AML-193 (cell line): Measurements from ENCODE around the gene MORN5.
A peak's percentile ranks its signal among the peaks of the same experiment; 100 is the strongest.

ENCODE experiments used
- DNase-seq, 2 experiments: peaks; one replicate each; lab custom pipeline; 2025; lab: John Stamatoyannopoulos, UW

The MORN5 gene

DNA sequence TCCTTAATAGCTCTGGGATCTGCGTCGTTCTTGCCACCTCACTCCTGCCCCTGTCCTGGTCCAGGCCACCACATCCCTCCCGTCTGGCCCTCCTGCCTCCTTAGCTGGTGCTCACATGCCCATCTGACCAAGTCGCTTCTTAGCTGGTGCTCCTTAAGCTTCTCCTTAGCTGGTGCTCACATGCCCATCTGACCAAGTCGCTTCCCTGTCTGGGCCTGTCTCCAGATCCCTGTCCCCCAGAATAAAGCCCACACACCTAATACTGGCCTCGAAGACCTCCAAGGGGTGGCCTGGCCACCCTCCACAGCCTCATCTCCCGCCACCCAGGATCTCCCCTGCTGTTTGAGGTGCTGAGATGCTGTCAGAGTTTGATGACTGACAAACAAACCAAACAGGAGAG is 35.2 kb upstream of the MORN5 start:
- DNase-seq, result no peak

DNA sequence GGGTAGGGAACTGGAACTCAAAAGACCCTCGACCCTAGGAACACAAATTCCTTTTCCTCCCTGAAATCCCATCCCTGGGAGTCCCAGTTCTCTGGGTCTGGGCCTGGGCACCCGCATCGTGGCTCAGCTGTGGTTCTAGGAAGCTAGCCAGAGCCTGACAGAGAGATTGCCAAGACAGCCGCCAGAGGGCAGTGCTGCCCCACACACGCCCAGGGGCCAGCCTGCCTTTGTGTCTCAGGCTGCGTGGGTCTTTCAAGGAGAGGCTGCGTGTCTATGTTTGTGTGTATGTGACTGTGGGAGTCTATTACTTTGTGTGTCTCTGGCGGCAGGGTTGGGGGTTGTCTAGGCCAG is 34.6 kb upstream of the MORN5 start:
- peak; percentile 46 to 48 for DNase-seq

DNA sequence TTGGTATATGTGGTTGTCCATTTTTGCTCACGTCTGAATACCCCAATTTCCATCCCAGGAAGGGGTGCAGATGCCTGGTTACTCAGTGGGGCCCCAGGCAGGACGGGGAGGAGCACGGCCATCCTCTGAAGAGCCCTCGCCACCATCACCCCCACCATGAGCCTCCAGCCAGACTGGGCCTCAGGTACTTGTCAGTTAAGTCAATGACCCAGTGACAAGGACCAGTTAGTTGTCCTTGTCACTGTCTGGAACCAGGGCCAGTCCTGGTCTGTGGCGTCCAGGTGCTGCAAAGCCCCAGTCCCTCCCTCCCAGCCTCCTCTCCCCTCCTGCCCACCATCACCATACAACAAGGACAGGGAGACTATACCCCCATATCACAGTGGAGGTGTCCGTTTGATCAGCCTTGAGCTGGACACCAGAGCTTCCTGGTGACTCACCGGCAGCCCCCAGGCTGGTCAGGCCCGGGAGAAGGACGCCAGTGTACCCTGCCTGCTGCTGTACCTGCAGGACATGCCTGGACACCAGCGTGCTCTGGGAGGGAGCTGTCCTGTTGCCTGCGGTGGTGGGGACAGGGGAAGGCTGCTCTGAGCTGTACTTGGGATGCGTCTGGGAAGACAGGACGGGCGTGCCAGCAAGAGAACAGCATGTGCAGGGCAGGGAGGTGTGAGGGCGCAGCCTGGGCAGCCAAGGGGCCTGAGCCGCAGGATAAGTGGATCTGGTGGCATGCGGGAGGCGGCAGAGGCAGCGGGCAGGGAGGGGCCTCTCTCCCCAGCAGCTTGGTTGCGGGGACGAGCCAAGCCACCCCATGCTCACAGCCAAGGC is 34.0 kb upstream of the MORN5 start:
- DNase-seq, result no peak

DNA sequence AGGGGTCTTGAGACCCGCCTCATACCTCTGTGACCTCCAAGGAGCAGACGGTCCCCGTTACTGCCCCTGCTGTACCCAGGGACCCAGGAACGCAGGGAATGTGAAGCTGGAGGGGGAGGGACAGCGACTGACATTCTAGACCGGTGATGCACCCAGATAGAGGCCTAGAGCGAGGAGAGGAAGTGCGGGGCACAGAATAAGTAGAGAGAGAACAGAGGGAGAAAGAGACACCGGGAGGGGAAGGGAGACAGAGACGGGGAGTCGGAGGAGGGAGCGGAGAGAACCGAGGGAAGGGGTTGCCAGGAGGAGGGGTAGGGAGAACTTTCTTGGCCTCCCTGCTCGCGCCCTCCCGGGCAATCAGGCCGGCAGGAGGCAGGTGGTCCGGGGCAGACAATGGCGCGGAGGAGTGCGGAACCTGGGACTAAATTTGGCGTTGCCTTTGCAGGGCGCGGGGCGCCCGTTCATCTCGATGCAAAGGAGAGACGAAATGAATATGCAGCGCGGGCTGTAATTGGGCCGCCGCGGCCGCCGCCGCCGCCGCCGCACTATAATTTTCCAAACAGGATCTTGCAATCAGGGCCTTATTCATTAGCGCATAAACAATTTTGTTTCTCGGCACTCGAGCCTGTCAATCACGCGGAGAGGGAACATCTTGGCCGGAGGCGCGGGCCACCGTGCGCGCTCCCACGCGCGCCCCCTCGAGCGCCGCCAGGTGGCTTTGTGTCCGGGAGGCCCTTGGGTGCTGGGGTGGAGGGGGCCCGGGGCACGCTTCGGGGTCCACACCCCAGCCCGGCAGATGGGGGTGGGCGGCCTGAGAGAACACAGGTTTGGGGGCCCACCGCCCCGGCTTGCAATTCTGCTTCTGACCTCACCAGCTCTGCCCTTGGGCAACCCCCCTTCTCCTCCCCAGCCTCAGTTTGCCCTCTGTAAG is 33.1 kb upstream of the MORN5 start:
- no peak for DNase-seq

DNA sequence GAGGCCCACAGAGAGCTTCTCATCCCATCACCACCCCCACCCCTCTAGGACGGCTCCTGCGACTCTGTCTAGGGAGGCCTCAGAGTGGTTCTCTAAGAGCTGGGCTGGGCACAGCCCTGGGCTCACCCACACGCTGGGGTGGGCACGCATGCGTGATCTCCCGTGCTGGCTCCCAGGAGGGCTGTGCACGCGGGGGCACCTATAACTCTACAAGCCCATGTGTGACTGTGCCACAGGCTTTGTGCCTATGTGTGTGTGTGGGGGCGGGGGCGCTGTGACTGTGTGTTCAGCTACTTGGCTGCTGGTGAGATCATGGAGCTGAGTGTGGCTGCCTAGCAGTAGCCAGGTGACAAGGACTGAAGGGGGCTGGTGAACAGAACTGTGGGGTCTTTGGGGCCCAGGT is 32.3 kb upstream of the MORN5 start:
- no peak for DNase-seq

DNA sequence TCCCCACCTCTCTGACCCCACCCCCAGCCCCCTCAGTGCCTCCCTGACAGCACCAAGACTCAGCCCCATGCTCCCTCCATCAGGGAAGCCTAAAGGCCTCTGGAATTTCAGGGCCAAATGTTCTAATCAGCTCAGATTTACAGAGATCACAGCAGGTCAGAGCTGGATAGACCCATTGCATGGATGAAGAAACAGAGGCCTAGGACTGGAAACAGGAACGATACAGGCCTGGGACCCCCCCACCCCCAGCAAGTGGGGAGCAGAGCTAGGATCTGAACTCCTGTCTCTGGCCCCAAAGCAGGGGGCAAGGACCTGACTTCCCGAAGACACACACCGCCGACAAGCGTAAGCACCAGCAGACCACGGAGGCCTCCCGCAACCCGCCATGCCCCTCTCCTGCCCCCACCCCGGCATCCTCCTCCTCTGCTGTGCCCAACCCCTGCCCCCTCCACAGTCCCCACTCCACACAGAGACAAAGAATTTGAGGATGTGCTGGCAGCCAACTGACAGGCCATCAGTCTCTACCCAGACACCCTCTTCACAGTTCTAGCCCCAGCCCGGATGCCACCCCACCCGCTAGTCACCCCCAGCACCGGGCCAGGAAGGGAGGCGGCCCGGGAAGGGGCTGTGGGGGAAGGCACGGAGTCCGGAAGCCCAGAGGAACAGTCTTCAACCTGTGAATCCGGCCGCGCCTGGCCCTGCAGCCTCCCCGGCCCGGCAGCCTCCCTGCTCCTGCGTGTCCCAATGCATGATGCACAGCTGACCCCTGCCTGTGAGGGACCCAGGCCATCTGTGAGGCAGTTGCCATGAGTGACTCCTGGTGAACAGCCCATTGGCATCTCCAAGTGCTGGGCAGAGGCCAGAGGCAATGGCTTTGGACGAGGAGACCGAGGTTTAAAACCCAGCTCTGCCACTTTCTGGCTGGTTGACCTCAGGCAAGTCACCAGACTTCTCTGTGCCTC is 31.4 kb upstream of the MORN5 start:
- DNase-seq, result no peak

DNA sequence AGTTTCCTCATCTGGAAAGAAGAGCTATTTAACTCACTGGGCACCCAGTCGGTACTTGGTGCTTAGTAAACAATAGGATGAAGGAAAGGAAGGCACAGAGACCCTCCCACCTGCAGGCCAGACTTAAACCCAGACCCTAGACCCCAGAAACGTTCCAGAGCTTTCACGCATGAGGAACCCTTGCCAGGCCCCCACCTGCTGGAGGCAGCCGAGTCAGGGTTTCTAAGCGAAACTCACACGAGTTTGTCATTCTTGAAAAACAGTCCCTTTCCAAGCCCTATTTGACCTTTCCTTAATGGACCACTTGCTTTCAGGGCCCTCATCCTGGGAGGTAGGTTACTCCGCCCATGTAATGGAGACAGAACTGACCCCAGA is 30.8 kb upstream of the MORN5 start:
- no peak for DNase-seq

DNA sequence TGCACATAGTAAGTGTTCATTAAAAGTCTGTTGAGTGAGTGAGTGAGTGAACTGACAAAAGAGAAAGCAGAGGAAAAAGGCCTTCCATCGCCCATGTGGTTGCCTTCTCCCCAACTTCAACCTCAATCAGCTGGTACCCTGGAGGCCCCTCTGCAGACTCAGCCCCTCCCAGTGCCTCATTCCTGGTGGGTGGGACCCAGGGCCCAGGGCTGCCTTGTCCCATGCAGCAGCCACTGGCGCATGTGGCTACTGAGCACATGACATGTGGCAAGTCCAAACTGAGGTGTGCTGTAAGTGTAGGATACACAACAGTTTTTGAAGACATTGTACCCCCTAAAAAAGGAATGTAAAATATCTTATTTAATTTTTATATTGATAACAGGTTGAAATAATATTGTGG is 29.7 kb upstream of the MORN5 start:
- DNase-seq, result no peak

DNA sequence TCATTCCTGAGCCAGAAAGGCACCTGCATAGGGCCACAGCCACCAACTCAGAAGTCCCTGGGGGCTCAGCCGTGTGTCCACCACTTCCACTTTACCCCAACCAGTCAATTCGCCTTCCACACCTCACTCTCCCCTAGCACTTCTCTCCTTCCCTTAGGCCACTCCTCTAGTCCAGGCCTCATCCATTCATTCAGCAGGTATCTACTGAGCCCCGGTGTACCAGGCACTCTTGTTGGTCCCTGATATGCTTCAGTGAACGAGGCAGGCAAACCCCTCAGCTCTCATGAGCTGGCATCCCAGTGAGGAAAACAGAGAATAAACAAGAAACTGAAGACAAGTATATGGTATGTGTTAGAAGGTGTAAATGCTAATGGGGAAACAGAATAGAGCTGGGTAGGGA is 28.9 kb upstream of the MORN5 start:
- DNase-seq, result no peak

DNA sequence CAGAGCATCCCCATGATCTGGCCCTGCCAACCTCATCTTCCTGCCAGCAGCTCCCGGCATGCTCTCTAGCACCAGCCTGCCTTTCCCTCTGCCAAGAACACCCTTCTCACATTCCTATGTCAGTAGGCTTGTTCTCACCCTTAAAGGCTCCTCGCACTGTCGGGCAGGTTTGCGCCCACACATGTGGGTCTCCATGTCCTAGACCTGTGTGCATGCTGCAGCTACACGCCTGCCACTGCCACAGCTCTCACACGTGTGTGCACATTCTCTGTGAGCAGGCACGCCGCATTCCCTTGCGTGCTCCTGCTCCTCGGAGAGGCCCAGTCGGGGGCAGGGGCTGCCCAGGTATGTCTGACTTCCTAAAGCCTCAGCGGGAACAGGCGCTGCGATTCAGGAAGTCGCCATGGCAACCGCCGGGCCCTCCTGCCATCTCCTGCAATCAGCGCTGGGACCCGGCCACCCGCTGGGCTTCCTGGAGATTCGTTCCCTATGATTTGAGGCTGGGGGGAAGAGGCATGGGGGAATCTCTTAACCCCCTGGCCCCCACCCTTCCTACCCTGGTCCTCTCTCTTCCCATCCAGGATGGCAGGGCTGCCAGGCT is 28.2 kb upstream of the MORN5 start:
- DNase-seq, result no peak

DNA sequence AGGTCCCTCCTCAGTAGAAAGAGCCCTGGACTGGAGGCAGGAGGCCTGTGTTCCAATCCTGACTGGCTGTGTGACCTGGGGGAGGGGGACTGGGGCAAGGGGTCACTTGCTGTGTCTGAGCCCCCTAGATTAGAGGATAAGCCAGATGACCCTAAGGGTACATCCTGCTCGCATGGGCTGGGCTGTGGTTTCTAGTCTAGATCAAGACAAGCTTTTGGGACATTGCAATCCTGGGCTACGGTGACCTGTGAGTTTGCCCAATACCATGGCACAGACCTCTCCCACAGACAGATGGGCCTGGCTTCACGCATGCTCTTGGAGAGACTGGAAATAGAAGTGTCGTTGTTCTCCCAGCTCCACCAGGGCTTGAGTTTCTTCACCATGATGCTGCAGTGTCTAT is 27.2 kb upstream of the MORN5 start:
- DNase-seq, result no peak

DNA sequence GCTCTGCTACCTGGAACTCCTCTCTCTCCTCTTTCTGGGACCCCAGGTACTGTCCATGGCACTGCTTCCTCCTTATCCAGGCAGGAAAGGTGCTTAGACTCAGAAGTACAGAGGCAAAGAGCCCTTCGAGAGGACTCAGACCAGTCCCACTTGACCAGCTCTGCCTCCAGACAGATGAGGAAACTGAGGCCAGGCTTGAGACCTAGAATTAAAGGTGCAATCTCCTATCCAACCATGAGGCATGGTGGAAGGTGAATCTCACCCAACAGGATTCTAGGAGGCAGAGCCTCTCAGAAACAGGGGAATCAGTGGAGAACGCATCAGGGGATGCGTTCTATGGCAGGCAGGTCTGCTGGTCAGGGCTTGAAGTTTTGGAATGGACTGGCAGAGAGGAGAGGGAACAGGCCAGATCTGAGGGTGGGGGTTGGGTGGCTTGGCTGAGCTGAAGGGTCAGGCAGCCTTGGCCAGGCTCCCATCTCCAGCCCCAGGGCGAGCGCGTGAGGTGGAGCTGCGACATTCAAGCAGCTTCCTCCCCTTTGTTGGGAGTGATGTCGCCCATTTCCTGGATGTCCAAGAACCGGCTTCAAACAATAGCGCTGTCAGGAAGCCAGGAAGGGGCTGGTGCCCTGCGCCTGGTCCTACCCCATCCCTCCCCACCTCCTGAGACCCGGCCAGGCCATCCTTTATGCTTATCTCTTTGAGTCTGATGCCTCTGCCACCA is 26.3 kb upstream of the MORN5 start:
- no peak for DNase-seq

DNA sequence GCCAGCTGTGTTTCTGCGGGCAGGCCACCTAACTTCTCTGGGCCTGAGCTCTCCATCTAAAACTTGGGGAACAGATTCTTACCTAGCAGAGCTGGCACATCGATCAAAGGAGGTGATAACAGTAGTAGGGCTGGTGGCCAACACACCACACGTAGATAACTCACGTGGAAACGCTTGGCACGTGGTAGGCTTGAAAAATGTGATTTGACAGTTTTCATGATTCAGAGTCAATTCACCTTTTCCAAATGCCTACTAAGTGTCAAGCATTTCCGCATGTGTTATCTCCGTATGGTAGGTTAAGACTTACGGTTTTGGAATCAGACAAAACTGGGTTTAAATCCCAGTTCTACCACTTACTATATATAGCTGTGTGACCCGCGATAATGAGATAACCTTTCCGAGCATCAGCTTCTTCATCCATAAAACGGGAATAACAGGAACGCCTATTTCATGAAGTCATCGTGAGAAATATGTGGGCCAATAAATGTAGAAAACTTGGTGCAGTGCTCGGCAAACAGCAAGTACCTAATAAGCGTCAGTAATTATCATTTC is 25.6 kb upstream of the MORN5 start:
- no peak for DNase-seq

DNA sequence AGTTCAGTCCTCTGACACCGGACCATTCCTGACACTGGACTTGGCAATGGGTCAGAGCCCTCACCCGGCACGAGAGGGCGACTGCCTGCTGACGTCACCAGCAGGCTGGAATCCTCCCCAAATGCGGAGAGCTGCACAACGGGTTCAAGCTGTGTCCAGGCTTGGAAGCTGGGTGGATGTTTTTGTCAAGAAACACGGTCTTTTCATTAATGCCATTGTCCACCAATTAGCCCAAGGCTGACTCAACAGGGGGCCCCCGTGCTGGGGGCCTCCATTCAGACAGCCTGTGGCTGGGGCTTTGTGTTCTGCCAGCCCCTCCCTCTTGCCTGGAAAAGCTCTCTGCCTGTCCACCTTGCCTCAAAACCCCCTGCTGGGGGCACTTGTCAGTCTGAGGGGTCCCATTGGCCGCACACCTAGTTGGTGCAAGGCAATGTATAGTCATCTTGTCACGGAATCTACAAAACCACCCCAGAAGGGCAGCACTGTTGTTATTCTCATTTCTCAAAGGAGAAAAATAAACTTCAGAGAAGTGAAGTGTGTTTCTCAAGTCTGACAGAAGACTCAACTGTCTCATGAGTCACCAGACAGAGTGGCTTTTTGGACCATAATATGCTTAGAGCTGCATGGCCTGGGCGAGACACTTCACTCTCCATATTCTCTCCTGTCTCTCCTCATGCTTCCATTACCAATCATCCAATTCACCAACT is 24.7 kb upstream of the MORN5 start:
- DNase-seq, result no peak

DNA sequence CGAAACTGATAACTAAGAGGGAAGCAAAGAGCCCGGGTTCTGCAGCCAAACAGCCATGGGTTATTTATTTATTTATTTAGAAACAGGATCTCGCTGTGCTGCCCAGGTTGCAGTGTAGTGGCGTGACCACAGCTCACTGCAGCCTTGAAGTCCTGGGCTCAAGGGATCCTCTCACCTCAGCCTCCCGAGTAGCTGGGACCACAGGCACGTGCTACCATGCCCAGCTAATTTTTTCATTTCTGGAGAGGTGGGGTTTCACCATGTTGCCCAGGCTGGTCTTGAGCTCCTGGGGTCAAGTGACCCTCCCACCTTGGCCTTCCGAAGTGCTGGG is 24.2 kb upstream of the MORN5 start:
- DNase-seq, result no peak

DNA sequence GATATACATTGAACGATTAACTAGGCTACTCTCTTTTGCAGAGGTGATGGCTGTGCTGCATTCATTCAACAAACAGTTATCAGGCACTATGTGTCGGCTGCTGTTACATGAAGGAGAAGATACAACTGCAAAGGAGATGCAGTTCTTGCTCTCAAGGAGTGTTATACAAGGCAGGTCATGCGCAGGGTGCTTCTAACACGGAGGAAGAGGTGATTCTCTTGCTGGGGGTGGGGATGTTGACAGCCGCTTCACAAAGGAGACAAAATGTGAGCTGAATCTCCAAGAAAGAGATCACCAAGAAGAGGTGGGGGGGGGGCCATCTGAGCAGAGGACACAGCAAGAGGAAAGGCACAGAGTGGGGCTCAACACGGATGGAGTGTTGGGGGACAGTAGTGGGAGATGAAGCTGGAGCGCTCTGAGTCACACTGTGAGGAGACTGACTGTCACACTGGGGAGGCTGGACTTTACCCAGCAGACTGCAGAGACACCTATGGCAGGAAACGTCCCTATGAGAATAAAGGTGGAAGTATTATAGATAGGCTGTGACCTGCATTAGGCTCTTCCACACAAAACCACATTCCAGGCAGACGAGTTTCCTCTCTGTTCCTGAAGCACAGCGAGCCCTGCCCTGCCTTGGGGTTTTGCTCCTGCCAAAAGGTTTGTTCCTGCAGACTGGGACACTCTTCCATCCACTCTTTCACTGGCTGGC is 21.0 kb upstream of the MORN5 start:
- DNase-seq, result no peak

DNA sequence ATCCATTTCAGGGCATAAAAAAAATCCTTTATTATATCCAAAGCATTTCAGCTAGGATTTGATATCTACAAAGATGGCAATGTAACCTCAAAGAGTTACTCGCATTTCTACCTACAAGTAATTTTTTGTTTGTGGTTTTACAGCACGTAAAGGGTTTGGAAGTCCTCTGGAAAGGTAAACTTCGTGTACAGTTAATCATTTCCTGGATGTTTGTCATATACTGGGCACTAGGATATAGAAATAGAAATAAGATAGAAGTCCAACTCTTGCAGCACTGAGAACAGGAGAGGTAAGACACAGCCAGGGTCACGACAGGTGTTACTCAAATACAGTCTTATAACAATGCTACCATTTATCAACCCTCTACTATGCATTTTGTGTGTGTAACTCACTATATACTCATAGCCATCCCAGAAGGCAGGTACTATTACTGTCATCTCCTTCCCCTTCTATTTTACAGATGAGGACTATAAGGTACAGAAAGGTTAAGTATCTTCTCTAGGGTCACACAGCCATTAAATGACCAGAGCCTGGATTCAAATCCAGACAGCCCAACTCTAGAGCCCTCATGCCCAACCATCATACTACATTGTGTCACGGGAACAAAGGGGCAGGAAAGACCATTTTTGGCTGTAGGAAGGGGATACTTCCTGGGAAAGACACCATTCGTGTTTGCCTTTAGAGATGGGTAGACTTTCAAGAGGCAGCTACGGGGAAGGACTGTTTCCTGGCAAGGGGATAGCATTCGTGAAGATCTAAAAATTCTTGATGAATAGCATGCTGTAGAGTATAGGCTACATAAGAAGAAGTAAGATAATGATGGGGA is 19.1 kb upstream of the MORN5 start:
- DNase-seq, result no peak

DNA sequence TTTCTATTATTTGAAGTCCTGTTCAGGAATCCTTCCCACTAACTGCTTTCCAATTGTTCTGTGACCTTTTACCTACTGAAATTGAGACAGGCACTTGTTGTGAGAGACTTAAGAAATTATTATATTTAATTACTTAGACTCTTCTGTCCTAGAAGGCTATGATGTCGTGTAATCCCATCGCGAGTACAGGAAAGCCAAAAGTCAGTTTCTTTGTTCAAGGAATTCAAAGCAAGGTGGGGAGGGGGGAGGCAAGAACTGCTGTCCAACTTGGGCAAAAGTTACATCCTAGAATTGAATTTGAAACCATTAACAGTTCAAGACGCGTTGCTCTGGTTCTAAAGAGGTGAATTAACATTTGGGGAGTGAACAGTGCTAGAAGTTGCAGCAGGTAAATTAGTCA is 18.0 kb upstream of the MORN5 start:
- DNase-seq, result no peak

DNA sequence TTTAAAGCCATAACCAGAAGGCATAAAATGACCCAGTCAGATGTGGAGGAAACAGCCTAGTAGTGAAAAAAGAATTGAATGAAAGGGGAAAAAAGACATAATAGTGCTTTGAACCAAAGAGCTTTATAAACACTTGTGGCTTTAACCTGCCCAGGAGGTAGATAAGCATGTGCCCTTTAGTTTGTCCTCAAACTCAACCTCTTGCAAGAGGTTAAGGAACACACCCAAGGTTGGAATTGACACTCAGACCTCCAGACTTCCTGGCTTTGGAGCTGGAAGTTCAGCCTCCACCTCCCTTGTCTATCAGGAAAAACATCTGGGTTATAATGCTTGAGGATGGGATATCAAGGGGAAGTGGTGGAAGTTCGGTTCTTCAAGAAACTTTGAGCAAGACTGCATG is 16.4 kb upstream of the MORN5 start:
- DNase-seq, result no peak
